ENCODE results near the gene ORC6. TPM values are rescaled to one million over a fixed set of nuclear protein-coding genes. Genes with fewer than 3 reads are reported as not detected.

Gene ORC6
- total RNA-seq, 1 donor from 2014 or later, result 1.4 TPM

- peaks cover 3% of the 10 kb centered on the region for H3K27me3 ChIP-seq (ENCODE audit: low read depth)
- H3K27ac ChIP-seq (replicated peaks), result peak overlapping the region; percentile 96
- peaks cover 56% of the 10 kb centered on the region for H3K4me1 ChIP-seq
- peak overlapping the region; percentile 72 for H3K4me3 ChIP-seq
- DNase-seq, result no peak
- intact Hi-C loops (cut with micrococcal nuclease), result no loop called here
- no peak for TF ChIP-seq CTCF (IDR thresholded peaks at IDR 0.05; ENCODE audit: borderline replicate concordance)
- H3K9me3 ChIP-seq (replicated peaks), result no peaks in the 10 kb centered on the region
- no peaks in the 10 kb centered on the region for H3K36me3 ChIP-seq
Observed at GRCh38 chr16:46745617-46746016, 56.2 kb downstream of the ORC6 start.

GRCh38 chr16:46746821-46747776 lies 57.6 kb downstream of the ORC6 start:
- H3K4me3 ChIP-seq, result peak overlapping the region; percentile 72
- DNase-seq, result peak; percentile 61
- no peaks in the 10 kb centered on the region for H3K36me3 ChIP-seq
- no peak for TF ChIP-seq CTCF (IDR thresholded peaks at IDR 0.05; ENCODE audit: borderline replicate concordance)
- no peaks in the 10 kb centered on the region for H3K9me3 ChIP-seq (replicated peaks)
- H3K27me3 ChIP-seq (ENCODE audit: low read depth), result peaks cover 3% of the 10 kb centered on the region
- H3K27ac ChIP-seq (replicated peaks), result peak overlapping the region; percentile 96
- intact Hi-C loops (cut with micrococcal nuclease), result no loop called here
- peaks cover 48% of the 10 kb centered on the region for H3K4me1 ChIP-seq

Other genes with a start within 250 kb of the ORC6 start
- gene SHCBP1, start 68.3 kb upstream of the ORC6 start, total RNA-seq, result 0.44 TPM
- 74.6 TPM for gene VPS35, start 481 bp upstream of the ORC6 start, total RNA-seq
- 256 TPM for gene MYLK3, start 58.7 kb downstream of the ORC6 start, total RNA-seq
- 12.5 TPM for gene C16orf87, start 141.5 kb downstream of the ORC6 start, total RNA-seq
- 17.8 TPM for gene GPT2, start 194.7 kb downstream of the ORC6 start, total RNA-seq

All from left ventricle myocardium inferior (tissue), 1 donor.